ENCODE measurements around the gene SGPL1.

Gene SGPL1

DNA sequence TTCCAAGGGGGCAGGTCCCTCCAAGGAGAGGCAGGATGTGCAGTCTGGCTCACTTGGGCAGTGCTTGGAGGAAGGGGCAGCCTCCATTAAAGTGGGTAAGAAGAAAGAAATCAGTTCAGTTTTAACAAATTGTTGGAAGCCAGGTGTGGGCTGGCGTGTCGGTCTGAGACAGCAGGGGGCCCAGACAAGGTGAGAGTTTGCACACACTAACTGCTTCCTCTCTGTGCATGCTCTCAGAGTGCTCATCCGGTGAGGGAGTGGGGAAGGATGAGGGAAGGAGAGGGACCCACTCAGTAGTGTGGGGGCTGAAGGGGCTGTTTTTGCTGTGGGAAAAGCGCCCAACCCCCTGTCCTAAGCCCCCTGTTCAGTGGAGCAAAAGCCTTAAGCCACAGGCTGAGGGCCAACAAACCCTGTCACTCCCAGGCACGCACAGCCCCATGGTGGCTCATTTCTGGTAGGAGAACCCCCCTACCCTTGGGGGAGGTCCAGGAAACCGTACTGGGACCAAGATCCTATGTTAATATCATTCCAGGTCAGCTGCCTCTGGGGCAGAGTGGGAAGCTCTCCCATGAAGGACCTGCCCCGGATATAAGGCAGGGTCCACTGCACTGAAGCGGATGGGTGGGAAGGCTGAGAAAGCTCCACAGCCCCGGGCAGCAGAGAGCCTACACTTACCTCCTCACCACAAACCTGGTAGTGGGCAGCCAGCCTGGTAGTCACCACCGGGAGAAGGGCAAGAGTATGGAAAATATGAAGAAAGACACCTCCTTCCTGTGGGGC lies 77.7 kb downstream of the SGPL1 start:
- TF ChIP-seq, protein P1, sequence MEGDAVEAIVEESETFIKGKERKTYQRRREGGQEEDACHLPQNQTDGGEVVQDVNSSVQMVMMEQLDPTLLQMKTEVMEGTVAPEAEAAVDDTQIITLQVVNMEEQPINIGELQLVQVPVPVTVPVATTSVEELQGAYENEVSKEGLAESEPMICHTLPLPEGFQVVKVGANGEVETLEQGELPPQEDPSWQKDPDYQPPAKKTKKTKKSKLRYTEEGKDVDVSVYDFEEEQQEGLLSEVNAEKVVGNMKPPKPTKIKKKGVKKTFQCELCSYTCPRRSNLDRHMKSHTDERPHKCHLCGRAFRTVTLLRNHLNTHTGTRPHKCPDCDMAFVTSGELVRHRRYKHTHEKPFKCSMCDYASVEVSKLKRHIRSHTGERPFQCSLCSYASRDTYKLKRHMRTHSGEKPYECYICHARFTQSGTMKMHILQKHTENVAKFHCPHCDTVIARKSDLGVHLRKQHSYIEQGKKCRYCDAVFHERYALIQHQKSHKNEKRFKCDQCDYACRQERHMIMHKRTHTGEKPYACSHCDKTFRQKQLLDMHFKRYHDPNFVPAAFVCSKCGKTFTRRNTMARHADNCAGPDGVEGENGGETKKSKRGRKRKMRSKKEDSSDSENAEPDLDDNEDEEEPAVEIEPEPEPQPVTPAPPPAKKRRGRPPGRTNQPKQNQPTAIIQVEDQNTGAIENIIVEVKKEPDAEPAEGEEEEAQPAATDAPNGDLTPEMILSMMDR (IDR thresholded peaks at IDR 0.05; ENCODE audit: low read depth, low read length), result no peak
- H3K4me3 ChIP-seq (ENCODE audit: low read depth, low read length), result no peak overlapping the region

DNA sequence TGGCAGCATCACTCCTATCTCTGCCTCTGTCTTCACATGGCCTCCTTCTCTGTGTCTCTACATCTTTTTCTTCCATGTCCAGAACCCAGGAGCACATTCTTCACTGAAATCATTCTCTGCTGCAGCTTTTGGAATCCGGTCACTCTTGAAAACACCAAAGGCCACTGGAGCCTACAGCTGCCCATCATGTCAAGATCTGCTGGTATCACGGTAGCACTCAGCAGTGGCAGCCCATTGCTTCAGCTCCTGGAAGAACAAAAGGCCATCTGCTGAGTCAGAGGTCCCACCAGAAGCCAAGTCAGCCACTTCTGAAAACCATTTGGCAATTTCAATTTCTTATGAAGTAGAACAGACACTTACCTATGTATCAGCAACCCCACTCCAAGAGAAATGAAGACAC lies 78.7 kb downstream of the SGPL1 start:
- TF ChIP-seq, protein P1 (IDR thresholded peaks at IDR 0.05; ENCODE audit: low read depth, low read length), result no peak
- no peak overlapping the region for H3K4me3 ChIP-seq (ENCODE audit: low read depth, low read length)

DNA sequence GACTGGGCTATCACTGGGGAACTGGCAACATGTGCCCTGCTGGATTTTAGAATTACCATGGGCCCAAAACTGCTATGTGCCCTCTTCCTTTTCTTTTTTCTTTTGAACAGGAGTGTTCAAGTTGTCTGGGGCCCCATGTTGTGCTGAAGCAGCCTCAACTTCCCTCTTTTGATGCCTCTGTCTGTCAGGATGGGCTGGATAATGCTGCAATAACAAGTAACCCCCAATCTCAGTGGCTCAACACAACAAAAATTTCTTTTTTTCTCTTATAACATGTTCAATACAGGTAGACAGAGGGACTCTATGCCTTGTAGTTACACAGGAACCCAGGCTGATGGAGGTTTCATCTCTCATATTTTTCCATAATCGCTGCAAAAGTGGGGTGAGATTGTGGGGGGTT lies 80.8 kb downstream of the SGPL1 start:
- H3K4me3 ChIP-seq (ENCODE audit: low read depth, low read length), result no peak overlapping the region
- TF ChIP-seq, protein P1 (IDR thresholded peaks at IDR 0.05; ENCODE audit: low read depth, low read length), result no peak

DNA sequence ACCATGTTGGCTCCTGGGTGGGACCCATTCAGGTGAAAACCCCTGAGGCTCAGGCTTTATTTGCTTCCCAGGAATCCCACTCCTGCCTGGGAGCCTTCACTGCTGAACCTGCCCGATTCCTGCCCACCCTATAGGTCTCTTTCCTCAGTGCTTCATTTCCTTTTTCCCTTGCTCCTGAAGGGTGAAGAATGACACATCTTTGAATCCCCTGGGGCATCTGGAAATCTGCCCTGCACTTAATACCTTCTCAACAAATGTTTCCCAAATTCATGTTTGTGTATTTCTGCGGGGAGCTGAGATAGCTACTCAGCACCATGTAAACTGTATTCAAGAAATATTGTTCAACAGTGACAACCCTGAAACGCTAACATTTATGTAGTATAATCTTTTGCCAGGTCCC lies 82.9 kb downstream of the SGPL1 start:
- TF ChIP-seq, protein P1 (IDR thresholded peaks at IDR 0.05; ENCODE audit: low read depth, low read length), result no peak
- H3K4me3 ChIP-seq (ENCODE audit: low read depth, low read length), result no peak overlapping the region

DNA sequence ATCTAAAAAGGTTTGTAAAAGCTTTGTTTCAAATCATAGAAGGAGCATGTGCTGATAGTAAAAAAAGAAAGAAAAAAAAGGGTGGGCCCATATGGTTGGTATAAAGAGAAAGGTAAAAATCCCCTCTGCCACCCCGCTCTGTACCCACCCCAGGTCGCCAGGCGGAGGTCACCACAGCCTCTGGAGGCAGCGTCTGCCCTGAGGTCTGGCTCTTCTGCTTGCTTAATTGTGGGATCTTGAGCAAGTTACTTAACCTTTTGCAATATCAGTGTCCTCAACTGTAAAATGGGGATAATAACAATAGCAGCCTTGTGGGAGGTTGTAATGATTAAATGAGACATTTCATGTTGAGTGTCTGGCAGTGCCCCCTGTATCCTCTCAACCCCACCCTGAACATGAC lies 83.3 kb downstream of the SGPL1 start:
- TF ChIP-seq, protein P1 (IDR thresholded peaks at IDR 0.05; ENCODE audit: low read depth, low read length), result no peak
- H3K4me3 ChIP-seq (ENCODE audit: low read depth, low read length), result no peak overlapping the region

DNA sequence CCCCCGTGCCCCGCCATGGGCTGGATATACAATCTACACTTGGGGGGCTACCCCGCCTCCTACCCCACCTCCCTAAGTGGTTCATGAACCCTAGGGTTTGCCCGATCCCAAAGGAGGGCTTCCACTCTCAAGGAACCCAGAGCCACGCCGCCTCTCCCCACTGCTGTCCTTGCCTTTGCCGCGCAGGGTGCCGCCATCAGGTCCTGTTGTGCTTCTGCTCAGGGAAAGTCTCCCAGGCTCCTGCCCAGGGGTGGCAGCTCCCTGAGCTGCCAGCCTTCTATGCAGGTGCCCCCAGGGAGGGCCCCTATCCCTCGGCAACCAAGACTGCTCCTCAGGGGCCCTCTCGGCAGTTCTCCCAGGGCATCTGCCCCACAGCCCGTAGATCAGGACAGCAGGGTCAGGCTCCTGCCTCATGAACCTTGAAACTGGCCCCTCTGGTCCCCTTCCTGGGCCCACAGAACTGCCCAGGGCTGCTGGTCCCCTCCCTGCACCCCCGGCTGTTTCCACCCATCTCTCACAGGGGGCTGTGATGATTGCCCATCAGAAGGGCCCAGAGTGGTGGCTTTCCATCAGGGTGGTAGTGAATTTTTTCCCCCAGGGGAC lies 85.6 kb downstream of the SGPL1 start:
- H3K4me3 ChIP-seq (ENCODE audit: low read depth, low read length), result no peak overlapping the region
- TF ChIP-seq, protein P1 (IDR thresholded peaks at IDR 0.05; ENCODE audit: low read depth, low read length), result no peak

DNA sequence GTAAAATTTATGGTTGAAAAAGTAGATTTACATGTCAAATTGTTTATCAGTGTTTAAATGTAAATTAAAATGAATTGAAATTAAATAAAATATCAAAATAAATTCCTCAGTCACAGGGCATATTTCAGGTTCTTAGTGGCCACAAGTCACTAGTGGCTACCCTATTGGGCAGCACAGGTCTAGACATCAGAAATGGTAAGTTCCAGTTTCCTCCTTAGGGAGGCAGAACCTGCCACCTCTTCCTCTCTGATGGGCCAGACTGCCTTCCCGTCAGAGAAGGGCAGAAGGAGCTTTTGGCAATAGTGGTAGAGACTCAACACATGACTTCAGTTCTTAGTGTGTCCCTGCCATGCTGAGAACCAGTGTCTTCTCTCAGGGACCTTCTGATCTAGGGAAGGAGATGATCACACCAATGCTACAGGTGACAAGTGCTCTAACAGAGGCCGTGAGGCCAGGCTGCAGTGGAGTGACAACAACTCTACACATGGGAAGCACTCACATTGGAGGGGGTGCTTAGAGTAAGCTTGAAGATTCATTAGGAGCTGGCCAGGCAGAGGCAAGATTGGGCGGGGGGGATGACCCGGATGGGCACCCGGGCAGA lies 87.0 kb downstream of the SGPL1 start:
- TF ChIP-seq, protein P1 (IDR thresholded peaks at IDR 0.05; ENCODE audit: low read depth, low read length), result no peak
- H3K4me3 ChIP-seq (ENCODE audit: low read depth, low read length), result no peak overlapping the region

Measured in WI38 (cell line).